NB4 (cell line): ENCODE data around the gene TSPAN12.
"Not testable (repeated sequence)": the region's sequence is repeated elsewhere in the genome, so short reads cannot be mapped to it uniquely, and the experiment has no call there.

ENCODE experiments used
- DNase-seq: peaks from one replicate; pipeline ENCODE4 v3.0.0; 2010; ENCODE audit warnings: low read depth
- H3K4me3 ChIP-seq: one replicate; pipeline ENCODE4 v1.5.1; 2011; ENCODE audit warnings: mild to moderate bottlenecking, low read depth, low read length, moderate library complexity
- MYC ChIP-seq: IDR thresholded peaks from 2 replicates; pipeline ENCODE4 v1.6.1; 2011; ENCODE audit warnings: low read depth, low read length
- POLR2A ChIP-seq: IDR thresholded peaks from 2 replicates; pipeline ENCODE4 v1.6.1; 2011; ENCODE audit warnings: mild to moderate bottlenecking; ENCODE audit not compliant: insufficient read length; ENCODE audit errors: extremely low read depth
- TF ChIP-seq, protein P1 (sequence below): IDR thresholded peaks from 2 replicates; pipeline ENCODE4 v1.6.1; 2011; ENCODE audit warnings: low read depth, low read length
- TF ChIP-seq, protein P2 (sequence below): IDR thresholded peaks from one replicate; pipeline ENCODE4 v1.5.1; 2012; ENCODE audit warnings: low read depth, low read length

Gene TSPAN12

DNA sequence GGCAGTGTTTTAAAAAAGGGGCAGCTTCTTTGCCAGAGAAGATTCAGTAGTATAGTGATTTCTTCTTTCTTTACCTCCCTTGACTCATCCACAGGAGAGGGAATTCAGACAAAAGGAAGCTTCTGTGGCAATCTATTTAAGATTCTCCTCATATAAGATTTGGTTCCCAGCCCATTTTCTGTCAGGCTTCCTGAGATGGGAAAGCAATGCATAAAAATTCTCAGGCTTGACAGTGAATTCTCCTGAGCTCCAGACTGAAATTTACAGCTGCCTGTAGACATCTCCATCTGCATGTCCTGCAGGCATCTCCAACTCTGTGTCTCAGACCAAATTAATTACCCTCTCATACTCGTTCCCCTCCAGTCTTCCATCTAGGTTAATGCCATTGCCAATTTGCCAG is 72.8 kb downstream of the TSPAN12 start:
- TF ChIP-seq MYC (no peak), POLR2A (no peak)
- TF ChIP-seq, protein P1, sequence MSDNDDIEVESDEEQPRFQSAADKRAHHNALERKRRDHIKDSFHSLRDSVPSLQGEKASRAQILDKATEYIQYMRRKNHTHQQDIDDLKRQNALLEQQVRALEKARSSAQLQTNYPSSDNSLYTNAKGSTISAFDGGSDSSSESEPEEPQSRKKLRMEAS: no peak
- TF ChIP-seq, protein P2, sequence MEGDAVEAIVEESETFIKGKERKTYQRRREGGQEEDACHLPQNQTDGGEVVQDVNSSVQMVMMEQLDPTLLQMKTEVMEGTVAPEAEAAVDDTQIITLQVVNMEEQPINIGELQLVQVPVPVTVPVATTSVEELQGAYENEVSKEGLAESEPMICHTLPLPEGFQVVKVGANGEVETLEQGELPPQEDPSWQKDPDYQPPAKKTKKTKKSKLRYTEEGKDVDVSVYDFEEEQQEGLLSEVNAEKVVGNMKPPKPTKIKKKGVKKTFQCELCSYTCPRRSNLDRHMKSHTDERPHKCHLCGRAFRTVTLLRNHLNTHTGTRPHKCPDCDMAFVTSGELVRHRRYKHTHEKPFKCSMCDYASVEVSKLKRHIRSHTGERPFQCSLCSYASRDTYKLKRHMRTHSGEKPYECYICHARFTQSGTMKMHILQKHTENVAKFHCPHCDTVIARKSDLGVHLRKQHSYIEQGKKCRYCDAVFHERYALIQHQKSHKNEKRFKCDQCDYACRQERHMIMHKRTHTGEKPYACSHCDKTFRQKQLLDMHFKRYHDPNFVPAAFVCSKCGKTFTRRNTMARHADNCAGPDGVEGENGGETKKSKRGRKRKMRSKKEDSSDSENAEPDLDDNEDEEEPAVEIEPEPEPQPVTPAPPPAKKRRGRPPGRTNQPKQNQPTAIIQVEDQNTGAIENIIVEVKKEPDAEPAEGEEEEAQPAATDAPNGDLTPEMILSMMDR: no peak
- no peak for DNase-seq
- no peak overlapping the region for H3K4me3 ChIP-seq

DNA sequence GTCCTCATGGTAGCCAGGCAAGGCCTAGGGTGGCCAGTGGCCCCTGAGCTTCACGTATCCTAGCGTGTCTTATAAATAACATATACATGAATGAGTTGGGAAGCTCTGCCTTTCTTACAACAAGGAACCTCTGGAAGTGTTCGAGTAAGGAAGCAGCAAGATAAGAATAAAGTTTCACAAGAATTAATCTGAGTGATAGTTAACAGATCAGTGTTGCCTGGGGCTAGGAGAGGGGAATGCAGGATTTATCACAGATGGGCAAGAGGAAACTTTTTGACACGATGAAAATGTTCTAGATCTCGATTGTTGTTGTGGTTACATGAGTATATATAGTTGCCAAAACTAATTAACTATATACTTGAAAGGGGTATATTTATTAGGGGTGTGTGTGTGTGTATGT is 74.2 kb downstream of the TSPAN12 start:
- TF ChIP-seq POLR2A (no peak), MYC (no peak)
- TF ChIP-seq, protein P2: no peak
- DNase-seq: no peak
- H3K4me3 ChIP-seq: no peak overlapping the region

DNA sequence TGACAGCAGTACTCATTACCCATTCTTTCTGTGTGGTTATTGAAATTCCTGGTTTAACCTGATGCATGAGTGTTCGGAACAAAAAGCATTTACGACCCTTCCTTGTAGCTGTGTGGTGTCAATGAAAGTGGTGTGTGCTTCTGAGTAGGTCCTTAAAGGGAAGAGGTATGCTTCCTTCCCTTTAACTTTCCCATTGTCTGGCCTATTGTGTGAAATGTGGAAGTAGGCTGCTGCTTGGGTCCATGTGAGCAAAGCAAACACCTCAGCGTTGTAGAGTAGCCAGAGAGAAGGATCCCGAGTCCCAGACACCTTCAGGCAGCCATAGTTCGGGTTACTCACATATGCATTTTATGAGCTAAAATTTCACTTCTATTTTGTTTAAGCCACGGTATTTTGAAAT is 74.7 kb downstream of the TSPAN12 start:
- DNase-seq: no peak
- no peak for TF ChIP-seq MYC
- TF ChIP-seq, protein P1: no peak
- TF ChIP-seq POLR2A: no peak
- TF ChIP-seq, protein P2: no peak
- no peak overlapping the region for H3K4me3 ChIP-seq

DNA sequence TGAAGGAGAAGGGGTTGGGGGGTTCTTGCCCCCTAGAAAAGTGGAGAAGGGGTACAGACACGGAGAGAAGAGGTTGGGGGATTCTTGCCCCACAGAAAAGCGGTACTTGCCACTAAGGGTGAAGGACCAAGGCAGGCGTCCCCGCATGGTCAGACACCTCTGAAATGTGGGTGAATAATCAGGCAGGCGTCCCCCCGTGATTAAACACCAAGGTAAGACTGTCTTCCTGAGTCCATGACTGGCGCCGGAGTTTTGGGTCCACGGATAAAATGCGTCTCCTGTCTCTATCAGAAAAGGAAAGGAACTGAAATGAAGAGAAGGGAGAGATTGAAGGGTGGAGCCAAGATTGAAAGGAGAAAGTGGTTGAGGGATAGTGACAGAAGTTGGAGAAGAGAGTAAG is 76.0 kb downstream of the TSPAN12 start:
- not testable (repeated sequence) for DNase-seq, H3K4me3 ChIP-seq

DNA sequence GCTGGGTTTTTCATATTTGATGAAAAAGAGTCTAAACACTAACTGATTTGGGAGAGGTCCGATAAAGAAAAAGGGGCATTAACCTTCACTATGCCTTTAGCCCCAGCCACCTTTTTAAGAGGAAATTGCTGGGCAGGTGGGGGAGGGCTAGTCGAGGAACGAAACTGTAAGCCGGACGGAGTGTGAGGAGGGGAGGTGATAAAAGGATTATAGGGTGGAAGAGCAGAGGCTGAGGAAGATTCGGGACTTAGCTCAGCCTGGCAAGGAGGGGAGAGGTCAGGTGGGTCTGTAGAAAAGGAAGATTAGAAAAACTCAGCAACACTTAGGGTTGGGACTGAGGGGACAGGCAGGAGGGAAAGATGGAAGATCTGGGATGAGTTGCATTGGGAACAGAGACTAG is 77.0 kb downstream of the TSPAN12 start:
- TF ChIP-seq, protein P2: no peak
- TF ChIP-seq MYC (no peak), POLR2A (no peak)
- TF ChIP-seq, protein P1: no peak
- no peak for DNase-seq
- H3K4me3 ChIP-seq: no peak overlapping the region

DNA sequence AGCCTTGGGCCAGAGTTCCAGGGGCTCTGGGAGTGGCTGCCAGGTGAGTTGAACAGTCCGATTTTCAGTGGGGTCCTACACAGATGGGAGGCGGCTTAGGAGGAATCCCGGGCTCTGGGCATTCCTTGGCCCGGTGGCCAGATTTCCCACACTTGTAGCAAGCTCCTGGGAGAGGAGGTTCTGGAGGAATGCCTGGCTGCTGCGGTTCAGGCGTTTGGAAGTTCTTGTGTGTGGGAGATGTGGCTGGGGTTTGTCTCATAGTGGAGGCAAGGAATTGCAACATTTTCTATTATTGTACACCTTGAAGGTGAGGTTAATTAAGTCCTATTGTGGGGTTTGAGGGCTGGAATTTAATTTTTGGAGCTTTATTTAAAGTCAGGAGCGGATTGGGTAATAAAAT is 77.5 kb downstream of the TSPAN12 start:
- not testable (repeated sequence) for DNase-seq, H3K4me3 ChIP-seq

DNA sequence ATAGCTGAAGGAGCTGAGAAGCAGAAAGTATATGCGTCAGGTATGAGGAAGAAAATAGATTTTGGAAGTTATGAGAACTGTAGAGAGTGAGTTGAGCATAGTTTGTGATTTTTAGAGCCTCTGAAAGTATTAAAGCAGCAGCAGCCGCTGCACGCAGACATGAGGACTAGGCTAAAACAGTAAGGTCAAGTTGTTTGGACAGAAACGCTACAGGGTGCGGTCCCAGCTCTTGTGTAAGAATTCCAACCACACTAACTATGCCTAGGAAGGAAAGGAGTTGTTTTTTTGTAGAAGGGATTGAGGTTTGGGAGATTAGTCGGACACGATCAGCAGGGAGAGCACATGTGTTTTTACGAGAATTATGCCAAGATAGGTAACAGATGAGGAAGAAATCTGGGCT is 78.9 kb downstream of the TSPAN12 start:
- not testable (repeated sequence) for H3K4me3 ChIP-seq, DNase-seq

DNA sequence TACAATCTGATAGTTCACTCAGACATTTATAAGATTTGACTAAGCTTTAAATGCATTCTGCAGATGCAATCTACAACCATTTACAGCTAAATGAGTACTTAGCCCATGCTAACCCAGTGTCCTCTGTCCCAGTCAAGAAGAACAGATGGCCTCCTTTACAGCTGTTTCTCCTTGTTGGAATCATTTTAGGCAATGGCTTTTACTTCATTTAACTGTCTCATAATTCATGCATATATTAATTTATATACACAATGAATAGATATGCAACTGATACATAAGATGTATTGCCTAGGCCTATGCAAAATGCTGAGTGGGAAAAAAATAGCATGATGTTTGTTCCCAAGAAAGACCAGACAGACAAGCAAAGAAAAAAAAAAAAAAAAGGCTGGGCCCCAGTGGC is 82.2 kb downstream of the TSPAN12 start:
- H3K4me3 ChIP-seq: no peak overlapping the region
- TF ChIP-seq, protein P1: no peak
- TF ChIP-seq, protein P2: no peak
- no peak for DNase-seq
